Astrocyte (in vitro differentiated cells and primary cell): ENCODE measurements around the gene SLC25A48. TPM values are rescaled to one million over a fixed set of nuclear protein-coding genes. Genes with fewer than 3 reads are reported as not detected.

Experiments used
- DNase-seq: peaks from one replicate; pipeline ENCODE4 v3.0.0-alpha.2; 2010; ENCODE audit warnings: low read depth
- FAIRE-seq: peaks from 2 replicates; lab custom pipeline; 2011; peaks lifted over from hg19 to GRCh38; lab: Jason Lieb, UNC
- H2AFZ ChIP-seq: 2 replicates; pipeline ENCODE4 v1.6.0; 2012; ENCODE audit warnings: low read depth, low read length, inconsistent platforms
- H3K27ac ChIP-seq: 2 replicates; pipeline ENCODE4 v1.5.1; 2011; ENCODE audit warnings: low read depth, low read length, inconsistent platforms
- H3K27me3 ChIP-seq: 2 replicates; pipeline ENCODE4 v1.6.0; 2011; ENCODE audit warnings: low read length, inconsistent platforms; ENCODE audit not compliant: insufficient read depth
- H3K36me3 ChIP-seq: 2 replicates; pipeline ENCODE4 v1.5.1; 2011; ENCODE audit warnings: low read length, inconsistent platforms; ENCODE audit not compliant: insufficient read depth
- H3K4me1 ChIP-seq: 2 replicates; pipeline ENCODE4 v1.5.1; 2011; ENCODE audit warnings: low read length, inconsistent platforms; ENCODE audit not compliant: insufficient read depth
- H3K4me2 ChIP-seq: 2 replicates; pipeline ENCODE4 v1.6.0; 2012; ENCODE audit warnings: low read length, inconsistent platforms
- H3K4me3 ChIP-seq: 2 replicates; pipeline ENCODE4 v1.5.1; 2011; ENCODE audit warnings: low read depth, mild to moderate bottlenecking, low read length, inconsistent platforms; ENCODE audit not compliant: insufficient read depth
- H3K79me2 ChIP-seq: 2 replicates; pipeline ENCODE4 v1.6.0; 2012; ENCODE audit warnings: mild to moderate bottlenecking, low read length, inconsistent platforms; ENCODE audit not compliant: insufficient read depth
- H3K9ac ChIP-seq: 2 replicates; pipeline ENCODE4 v1.6.0; 2012; ENCODE audit warnings: mild to moderate bottlenecking, low read length, inconsistent platforms
- H3K9me3 ChIP-seq: 2 replicates; pipeline ENCODE4 v1.5.1; 2012; ENCODE audit warnings: low read depth, mild to moderate bottlenecking, low read length, inconsistent platforms; ENCODE audit not compliant: insufficient read depth
- H4K20me1 ChIP-seq: 2 replicates; pipeline ENCODE4 v1.6.0; 2012; ENCODE audit warnings: low read length, inconsistent platforms; ENCODE audit not compliant: insufficient read depth
- H3K27ac Mint-ChIP-seq: one replicate; pipeline ENCODE4 v1.8.0; 2021; ENCODE audit warnings: mild to moderate bottlenecking, mixed read lengths; ENCODE audit not compliant: unreplicated experiment
- H3K27me3 Mint-ChIP-seq: one replicate; pipeline ENCODE4 v1.8.0; 2021; ENCODE audit warnings: low read depth, mixed read lengths; ENCODE audit not compliant: unreplicated experiment
- H3K36me3 Mint-ChIP-seq: one replicate; pipeline ENCODE4 v1.8.0; 2021; ENCODE audit warnings: low read depth, mixed read lengths; ENCODE audit not compliant: unreplicated experiment
- H3K4me1 Mint-ChIP-seq: one replicate; pipeline ENCODE4 v1.8.0; 2021; ENCODE audit warnings: low read depth, mixed read lengths; ENCODE audit not compliant: unreplicated experiment
- H3K4me3 Mint-ChIP-seq: one replicate; pipeline ENCODE4 v1.8.0; 2021; ENCODE audit warnings: mild to moderate bottlenecking, moderate library complexity, mixed read lengths; ENCODE audit not compliant: unreplicated experiment
- H3K9me3 Mint-ChIP-seq: one replicate; pipeline ENCODE4 v1.8.0; 2021; ENCODE audit warnings: mild to moderate bottlenecking, mixed read lengths; ENCODE audit not compliant: unreplicated experiment
- EZH2 ChIP-seq: IDR thresholded peaks from 2 replicates; pipeline ENCODE4 v1.6.1; 2012; ENCODE audit warnings: mild to moderate bottlenecking, low read length, inconsistent platforms; ENCODE audit not compliant: insufficient read depth
- total RNA-seq: library from RNA; stranded (reverse); gene quantifications from 2 replicates; pipeline ENCODE4 v1.2.1, GENCODE V29; 2021
- TF ChIP-seq, protein P1 (sequence below): IDR thresholded peaks from 2 replicates; pipeline ENCODE4 v1.5.1; 2011; ENCODE audit warnings: low read depth, mild to moderate bottlenecking, inconsistent platforms, low read length, moderate library complexity; ENCODE audit not compliant: insufficient read depth

Gene SLC25A48
- total RNA-seq, 1 donor from 2014 or later = not detected

DNA sequence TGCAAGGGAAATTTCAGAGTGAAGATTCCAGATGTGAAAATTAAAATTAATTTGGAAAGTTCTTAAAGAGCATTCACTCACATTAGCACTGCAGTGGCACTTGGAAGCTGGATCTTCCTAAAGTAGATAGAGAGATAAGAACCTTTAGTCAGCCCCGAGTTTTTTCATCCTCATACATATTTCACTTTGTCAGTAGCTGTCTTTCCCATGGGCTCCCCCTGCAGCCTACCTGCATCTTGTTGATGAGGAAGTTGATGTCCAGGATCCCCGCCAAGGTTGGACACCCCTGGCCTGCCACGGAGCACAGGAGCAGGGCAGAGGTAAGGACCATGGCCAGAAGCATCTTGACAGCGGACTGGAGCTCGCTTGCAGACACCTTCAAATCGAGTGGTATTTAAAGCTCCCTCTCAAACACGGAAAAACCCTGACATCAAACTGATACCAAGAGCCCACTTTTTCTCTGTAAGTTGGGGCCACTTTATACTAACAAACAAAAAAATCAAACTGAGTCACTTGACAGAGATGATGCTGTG is 61.1 kb downstream of the SLC25A48 start, which contains the start of gene IL9:
Gene IL9 (minus strand): TSS at position 368 of the 533 bp plus-strand sequence. CDS start 25 bp downstream, at position 343.
- FAIRE-seq (no peak), DNase-seq (no peak)
- Mint-ChIP-seq H3K27ac (no peak within 1 kb of the TSS), H3K36me3 (no peaks in the 10 kb centered on the region), H3K4me1 (peaks cover 14% of the 10 kb centered on the region), H3K27me3 (peaks cover 31% of the 10 kb centered on the region), H3K9me3 (no peaks in the 10 kb centered on the region), H3K4me3 (no peak within 1 kb of the TSS)
- no peaks in the 10 kb centered on the region for H3K36me3 ChIP-seq
- no peak within 1 kb of the TSS for H3K4me3 ChIP-seq
- no peak within 1 kb of the TSS for H3K27ac ChIP-seq
- H3K27me3 ChIP-seq = peaks cover 8% of the 10 kb centered on the region
- H2AFZ ChIP-seq = no peak within 1 kb of the TSS
- H3K9me3 ChIP-seq = no peaks in the 10 kb centered on the region
- no peak for TF ChIP-seq EZH2
- TF ChIP-seq, protein P1, sequence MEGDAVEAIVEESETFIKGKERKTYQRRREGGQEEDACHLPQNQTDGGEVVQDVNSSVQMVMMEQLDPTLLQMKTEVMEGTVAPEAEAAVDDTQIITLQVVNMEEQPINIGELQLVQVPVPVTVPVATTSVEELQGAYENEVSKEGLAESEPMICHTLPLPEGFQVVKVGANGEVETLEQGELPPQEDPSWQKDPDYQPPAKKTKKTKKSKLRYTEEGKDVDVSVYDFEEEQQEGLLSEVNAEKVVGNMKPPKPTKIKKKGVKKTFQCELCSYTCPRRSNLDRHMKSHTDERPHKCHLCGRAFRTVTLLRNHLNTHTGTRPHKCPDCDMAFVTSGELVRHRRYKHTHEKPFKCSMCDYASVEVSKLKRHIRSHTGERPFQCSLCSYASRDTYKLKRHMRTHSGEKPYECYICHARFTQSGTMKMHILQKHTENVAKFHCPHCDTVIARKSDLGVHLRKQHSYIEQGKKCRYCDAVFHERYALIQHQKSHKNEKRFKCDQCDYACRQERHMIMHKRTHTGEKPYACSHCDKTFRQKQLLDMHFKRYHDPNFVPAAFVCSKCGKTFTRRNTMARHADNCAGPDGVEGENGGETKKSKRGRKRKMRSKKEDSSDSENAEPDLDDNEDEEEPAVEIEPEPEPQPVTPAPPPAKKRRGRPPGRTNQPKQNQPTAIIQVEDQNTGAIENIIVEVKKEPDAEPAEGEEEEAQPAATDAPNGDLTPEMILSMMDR = no peak
- no peaks in the 10 kb centered on the region for H4K20me1 ChIP-seq
- no peaks in the 10 kb centered on the region for H3K4me1 ChIP-seq
- no peak within 1 kb of the TSS for H3K9ac ChIP-seq
- no peak within 1 kb of the TSS for H3K4me2 ChIP-seq
- no peaks in the 10 kb centered on the region for H3K79me2 ChIP-seq

DNA sequence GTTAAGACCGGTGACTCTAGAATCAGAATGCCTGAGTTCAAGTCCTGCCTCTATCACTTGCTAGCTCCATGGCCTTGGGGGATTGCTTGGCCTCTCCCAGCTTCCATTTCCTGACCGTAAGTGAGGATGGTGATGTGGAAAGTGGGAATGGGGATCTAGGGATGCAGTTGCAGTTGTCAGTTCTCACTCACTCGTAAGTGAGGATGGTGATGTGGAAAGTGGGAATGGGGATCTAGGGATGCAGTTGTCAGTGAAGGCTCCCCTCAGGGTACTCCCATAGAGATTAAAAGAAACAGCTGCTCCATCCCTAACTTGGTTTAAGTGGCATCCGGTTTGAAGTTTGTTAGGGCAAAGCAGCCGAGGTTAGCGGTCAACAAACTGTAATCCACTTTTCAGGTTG is 64.2 kb downstream of the SLC25A48 start:
- Mint-ChIP-seq H3K27me3 (peaks cover 44% of the 10 kb centered on the region), H3K4me1 (no peaks in the 10 kb centered on the region), H3K27ac (no peak overlapping the region), H3K36me3 (no peaks in the 10 kb centered on the region), H3K4me3 (no peak overlapping the region), H3K9me3 (no peaks in the 10 kb centered on the region)
- TF ChIP-seq, protein P1 = no peak
- no peak for TF ChIP-seq EZH2
- Histone ChIP-seq H3K9me3 (no peaks in the 10 kb centered on the region), H3K4me3 (no peak overlapping the region), H3K4me1 (no peaks in the 10 kb centered on the region), H3K4me2 (no peak overlapping the region), H3K36me3 (no peaks in the 10 kb centered on the region), H3K27ac (no peak overlapping the region), H2AFZ (no peak overlapping the region), H3K79me2 (no peaks in the 10 kb centered on the region), H3K27me3 (peaks cover 14% of the 10 kb centered on the region), H3K9ac (no peak overlapping the region), H4K20me1 (no peaks in the 10 kb centered on the region)
- DNase-seq (no peak), FAIRE-seq (no peak)

DNA sequence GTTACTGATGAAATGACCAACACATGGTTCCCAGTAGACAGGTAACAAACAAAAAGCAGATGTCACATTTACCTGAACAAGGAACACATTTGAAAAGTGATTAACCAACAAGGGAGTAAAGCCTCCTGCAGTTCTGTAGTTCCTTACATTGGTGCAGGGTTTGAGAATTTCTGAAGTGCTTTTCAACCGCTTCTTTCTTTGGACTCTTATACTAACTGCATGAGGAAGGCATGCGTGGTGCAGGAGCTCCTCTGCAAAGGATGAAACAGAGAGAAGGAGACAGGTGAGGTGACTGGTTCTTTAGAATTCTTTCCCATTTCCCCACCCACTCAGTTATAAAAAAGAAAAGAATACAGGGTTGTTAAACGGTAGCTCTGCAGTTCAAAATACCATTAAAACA is 65.8 kb downstream of the SLC25A48 start:
- H3K79me2 ChIP-seq = no peaks in the 10 kb centered on the region
- Mint-ChIP-seq H3K27me3 (peaks cover 51% of the 10 kb centered on the region), H3K9me3 (no peaks in the 10 kb centered on the region)

More for the DNA sequence above, 65.8 kb downstream of the SLC25A48 start:
- Histone ChIP-seq H3K9ac (no peak overlapping the region), H3K27ac (no peak overlapping the region), H3K27me3 (peaks cover 17% of the 10 kb centered on the region), H3K4me3 (no peak overlapping the region), H4K20me1 (no peaks in the 10 kb centered on the region), H3K9me3 (no peaks in the 10 kb centered on the region), H3K4me1 (no peaks in the 10 kb centered on the region), H3K36me3 (no peaks in the 10 kb centered on the region), H2AFZ (no peak overlapping the region), H3K4me2 (no peak overlapping the region)
- FAIRE-seq = no peak
- H3K36me3 Mint-ChIP-seq = no peaks in the 10 kb centered on the region
- DNase-seq = no peak
- no peaks in the 10 kb centered on the region for H3K4me1 Mint-ChIP-seq
- no peak overlapping the region for H3K27ac Mint-ChIP-seq
- no peak overlapping the region for H3K4me3 Mint-ChIP-seq
- TF ChIP-seq, protein P1 = no peak
- no peak for TF ChIP-seq EZH2
